ENCODE measurements around the gene CHMP3.

DNA sequence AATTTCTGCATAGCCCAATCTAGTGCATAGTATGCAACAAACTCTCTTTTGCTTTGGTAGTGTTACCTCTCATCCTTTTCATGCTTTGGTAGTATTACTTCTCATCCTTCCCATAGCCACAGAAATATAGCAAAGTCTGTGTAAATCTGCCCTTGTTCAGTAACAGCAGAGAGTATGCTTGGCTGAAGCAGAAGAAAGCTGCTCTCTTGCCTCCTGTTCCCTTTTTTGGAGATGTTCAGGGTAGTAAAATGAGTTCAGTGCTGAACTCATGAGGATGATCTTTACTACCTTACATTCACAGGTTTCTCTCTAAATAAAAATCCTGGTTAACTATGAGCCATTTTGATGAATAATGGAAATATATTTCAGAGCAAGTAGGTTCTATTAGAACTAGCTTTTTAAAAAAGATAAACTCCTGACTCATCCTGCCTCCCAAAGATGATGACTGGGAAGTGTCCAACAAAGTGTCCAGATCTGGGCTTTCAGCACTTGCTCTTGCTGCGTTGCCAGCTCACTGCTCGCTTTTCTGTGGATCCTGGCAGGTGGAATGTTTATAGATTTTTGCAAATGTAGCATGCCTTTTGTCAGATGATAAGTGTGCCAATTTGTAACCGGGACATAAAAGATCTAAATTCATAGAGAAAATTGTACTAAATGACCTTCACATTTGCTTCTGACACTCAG, 29.4 kb upstream of the CHMP3 start:
- no peak for TF ChIP-seq POLR2A (IDR thresholded peaks at IDR 0.05)
- TF ChIP-seq, protein P1, sequence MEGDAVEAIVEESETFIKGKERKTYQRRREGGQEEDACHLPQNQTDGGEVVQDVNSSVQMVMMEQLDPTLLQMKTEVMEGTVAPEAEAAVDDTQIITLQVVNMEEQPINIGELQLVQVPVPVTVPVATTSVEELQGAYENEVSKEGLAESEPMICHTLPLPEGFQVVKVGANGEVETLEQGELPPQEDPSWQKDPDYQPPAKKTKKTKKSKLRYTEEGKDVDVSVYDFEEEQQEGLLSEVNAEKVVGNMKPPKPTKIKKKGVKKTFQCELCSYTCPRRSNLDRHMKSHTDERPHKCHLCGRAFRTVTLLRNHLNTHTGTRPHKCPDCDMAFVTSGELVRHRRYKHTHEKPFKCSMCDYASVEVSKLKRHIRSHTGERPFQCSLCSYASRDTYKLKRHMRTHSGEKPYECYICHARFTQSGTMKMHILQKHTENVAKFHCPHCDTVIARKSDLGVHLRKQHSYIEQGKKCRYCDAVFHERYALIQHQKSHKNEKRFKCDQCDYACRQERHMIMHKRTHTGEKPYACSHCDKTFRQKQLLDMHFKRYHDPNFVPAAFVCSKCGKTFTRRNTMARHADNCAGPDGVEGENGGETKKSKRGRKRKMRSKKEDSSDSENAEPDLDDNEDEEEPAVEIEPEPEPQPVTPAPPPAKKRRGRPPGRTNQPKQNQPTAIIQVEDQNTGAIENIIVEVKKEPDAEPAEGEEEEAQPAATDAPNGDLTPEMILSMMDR (IDR thresholded peaks at IDR 0.05) = no peak
